ENCODE results near the gene OTULIN. TPM values are rescaled to one million over a fixed set of nuclear protein-coding genes. Genes with fewer than 3 reads are reported as not detected.

OTULIN gene
- total and polyA plus RNA-seq, 2 experiments from 2014 or later, result 24.3 to 43.9 TPM

GRCh38 chr5:14710313-14710994, 45.9 kb downstream of the OTULIN start (continued):
- TF ChIP-seq ZNF462 (CRISPR knock-in tag; IDR thresholded peaks at IDR 0.05) (no peak), REST (IDR thresholded peaks at IDR 0.05; ENCODE audit: unreplicated experiment) (no peak), JUNB (IDR thresholded peaks at IDR 0.05; ENCODE audit: unreplicated experiment) (no peak), ZNF331 (CRISPR knock-in tag; IDR thresholded peaks at IDR 0.05; ENCODE audit: low read depth) (no peak), ETS1 (IDR thresholded peaks at IDR 0.05) (no peak)

Data from GM23338 (cell line).